B cell (primary cell): ENCODE measurements around the gene TMEM222. TPM values are rescaled to one million over a fixed set of nuclear protein-coding genes. Genes with fewer than 3 reads are reported as not detected.

ENCODE experiments used
- ATAC-seq: fragments of 200-7000 bp; cut with Tn5 transposase; one replicate; pipeline ENCODE4 v1.10.0; 2021; ENCODE audit warnings: low read depth, mild to moderate bottlenecking, moderate number of reproducible peaks, moderate library complexity
- CTCF ChIA-PET: fragments of 350-600 bp; sonication (Branson Sonifier 250); formaldehyde crosslinking; loops from one replicate; lab custom pipeline; 2021; ENCODE audit warnings: antibody characterized with exemption, inconsistent platforms; lab: Charles Lee
- POLR2A ChIA-PET: fragments of 350-600 bp; sonication (Branson Sonifier 250); formaldehyde crosslinking; loops from one replicate; lab custom pipeline; 2021; ENCODE audit warnings: antibody characterized with exemption; lab: Charles Lee
- DNase-seq: peaks from one replicate; pipeline ENCODE4 v3.0.0; 2013
- H2AFZ ChIP-seq: 2 replicates; pipeline ENCODE4 v1.6.1; 2012; ENCODE audit warnings: mild to moderate bottlenecking, low read depth, low read length; ENCODE audit not compliant: insufficient read depth, poor library complexity, severe bottlenecking
- H3K27ac ChIP-seq, 2 donors: 1 replicate in 1 of 2; 2 replicates in 1 of 2; pipeline ENCODE4 v1.5.1; 2012 to 2013; ENCODE audit warnings: low read length in 2 of 2, mild to moderate bottlenecking in 2 of 2, moderate library complexity in 1 of 2
- H3K27me3 ChIP-seq, 4 experiments: fragments of 200-600 bp in 1 of 4; sonication (generic) in 1 of 4; replicated peaks in 1 of 4; 1 replicate in 2 of 4; 2 replicates in 2 of 4; pipeline versions ENCODE4 v1.6.1 to v1.7.0; 2013 to 2016; ENCODE audit warnings: low read length in 3 of 4, mild to moderate bottlenecking in 2 of 4, mixed read lengths in 1 of 4, moderate library complexity in 1 of 4; ENCODE audit not compliant: insufficient read depth in 4 of 4, control insufficient read depth in 3 of 4; ENCODE audit errors: control extremely low read depth in 1 of 4
- H3K36me3 ChIP-seq, 2 experiments: replicated peaks in 1 of 2; 1 replicate in 1 of 2; 2 replicates in 1 of 2; pipeline versions ENCODE4 v1.6.1 to v1.7.1; 2013; ENCODE audit warnings: low read length in 1 of 2; ENCODE audit not compliant: insufficient read depth in 2 of 2, control insufficient read depth in 1 of 2; ENCODE audit errors: control extremely low read depth in 1 of 2, extremely low read depth in 1 of 2
- H3K4me1 ChIP-seq, 2 donors: fragments of 200-600 bp in 1 of 2; sonication (generic) in 1 of 2; 1 replicate in 1 of 2; 2 replicates in 1 of 2; pipeline versions ENCODE4 v1.5.1 to v1.6.1; 2013 to 2017; ENCODE audit warnings: low read length in 2 of 2; ENCODE audit not compliant: control insufficient read depth in 2 of 2, insufficient read depth in 2 of 2
- H3K4me2 ChIP-seq: replicated peaks from 2 replicates; pipeline ENCODE3; 2012; ENCODE audit warnings: mild to moderate bottlenecking, low read depth, low read length; ENCODE audit not compliant: poor library complexity, severe bottlenecking
- H3K4me3 ChIP-seq, 5 experiments: fragments of 200-600 bp in 1 of 5; sonication (generic) in 1 of 5; 1 replicate in 3 of 5; 2 replicates in 2 of 5; pipeline versions ENCODE4 v1.5.1 to v1.7.0; 2011 to 2016; ENCODE audit warnings: low read length in 4 of 5, mild to moderate bottlenecking in 4 of 5, low read depth in 2 of 5, control low read depth in 1 of 5, moderate library complexity in 1 of 5; ENCODE audit not compliant: insufficient read depth in 1 of 5; ENCODE audit errors: control extremely low read depth in 1 of 5, extremely low read depth in 1 of 5
- H3K79me2 ChIP-seq: fragments of 200-600 bp; sonication (generic); one replicate; pipeline ENCODE4 v1.6.0; 2016; ENCODE audit warnings: low read length; ENCODE audit not compliant: control insufficient read depth, insufficient read depth
- H3K9ac ChIP-seq: fragments of 200-600 bp; sonication (generic); 2 replicates; pipeline ENCODE4 v1.6.1; 2017; ENCODE audit warnings: mild to moderate bottlenecking, low read length, moderate library complexity
- H3K9me3 ChIP-seq, 3 donors: one replicate each; pipeline versions ENCODE4 v1.6.1 to v1.7.1; 2013; ENCODE audit warnings: low read length in 2 of 3; ENCODE audit not compliant: control insufficient read depth in 2 of 3, insufficient read depth in 1 of 3; ENCODE audit errors: control extremely low read depth in 1 of 3
- H4K20me1 ChIP-seq: 2 replicates; pipeline ENCODE4 v1.6.0; 2012; ENCODE audit warnings: mild to moderate bottlenecking, low read length; ENCODE audit not compliant: insufficient read depth, control insufficient read depth, poor library complexity, severe bottlenecking
- H3K27ac Mint-ChIP-seq: one replicate; pipeline ENCODE4 v1.8.0; 2021; ENCODE audit warnings: mixed read lengths
- H3K27me3 Mint-ChIP-seq: one replicate; pipeline ENCODE4 v1.8.0; 2021; ENCODE audit warnings: mixed read lengths
- H3K4me1 Mint-ChIP-seq: one replicate; pipeline ENCODE4 v1.8.0; 2021; ENCODE audit warnings: mixed read lengths
- H3K4me3 Mint-ChIP-seq: one replicate; pipeline ENCODE4 v1.8.0; 2021; ENCODE audit warnings: mixed read lengths
- H3K9me3 Mint-ChIP-seq: one replicate; pipeline ENCODE4 v1.8.0; 2022; ENCODE audit warnings: mixed read lengths; ENCODE audit not compliant: insufficient read depth
- CTCF ChIP-seq: fragments of 200-600 bp; IDR thresholded peaks from one replicate; pipeline ENCODE4 v1.8.0; 2022; ENCODE audit warnings: antibody characterized with exemption, mild to moderate bottlenecking
- EZH2 ChIP-seq: IDR thresholded peaks from 2 replicates; pipeline ENCODE4 v1.6.1; 2012; ENCODE audit warnings: borderline replicate concordance, low read depth, mild to moderate bottlenecking, moderate library complexity, low read length; ENCODE audit not compliant: insufficient read depth, poor library complexity, severe bottlenecking
- WGBS: methylation state at CpG from one replicate; pipeline ENCODE4 v1.1.5; 2013; ENCODE audit warnings: missing lambda C conversion rate; ENCODE audit not compliant: insufficient coverage; 5-methylcytosine and 5-hydroxymethylcytosine counted together
- intact Hi-C: fragments of 100-400 bp; cut with micrococcal nuclease; formaldehyde crosslinking; loops from one replicate; pipeline ENCODE4 v1.10.0; 2022
- polyA plus RNA-seq: library from polyadenylated mRNA; depleted of rRNA; stranded (reverse); fragments of >200 nt; gene quantifications from 2 replicates; pipeline ENCODE4 v1.2.3, GENCODE V29; 2012
- total RNA-seq, 2 donors: library from RNA; stranded (reverse); fragments of 120-200 nt in 1 of 2; gene quantifications; 1 replicate in 1 of 2; 2 replicates in 1 of 2; pipeline versions ENCODE4 v1.2.3 to v1.2.4, GENCODE V29; 2013 to 2022

TMEM222 gene
- total and polyA plus RNA-seq, 2 donors (not counting 1 experiment from before 2014, with no cell fraction given), result 44.2 to 80.9 TPM

- DNase-seq, result no peak
- H3K79me2 ChIP-seq, result peaks cover 66% of the 10 kb centered on the region
- peak overlapping the region; percentile 99 for H3K9ac ChIP-seq
- Mint-ChIP-seq H3K9me3 (no peaks in the 10 kb centered on the region), H3K27ac (peak overlapping the region; percentile 97), H3K4me3 (peak overlapping the region; percentile 98), H3K4me1 (peaks cover 54% of the 10 kb centered on the region), H3K27me3 (peaks cover 12% of the 10 kb centered on the region)
- H3K4me3 ChIP-seq, result peak overlapping the region; percentile 80 to 100 (median 98)
- 3% methylated on average over 4 of the region's 10 CpGs for WGBS
- peak overlapping the region; percentile 96 for H2AFZ ChIP-seq
- H3K27me3 ChIP-seq, result no peaks in the 10 kb centered on the region
- TF ChIP-seq EZH2 (no peak), CTCF (no peak)
- H3K27ac ChIP-seq, result peak overlapping the region; percentile 94
- H3K4me1 ChIP-seq, result peaks cover 17 to 25% of the 10 kb centered on the region in 2 donors
- no peak for ATAC-seq
- peaks cover 0 to 21% of the 10 kb centered on the region in 2 experiments for H3K36me3 ChIP-seq
- H4K20me1 ChIP-seq, result peaks cover 20% of the 10 kb centered on the region
- peak overlapping the region; percentile 98 for H3K4me2 ChIP-seq
- ChIA-PET CTCF (interaction anchor here (0.6 to 3.4 kb wide), 10 partner anchors 11 to 74 kb away, joined by 3 to 27 read pairs (median 4); partner anchors contain the start of genes MAP3K6 and SYTL1), POLR2A (interaction anchor here (0.6 to 1.1 kb wide), 3 partner anchors 10 to 288 kb away, joined by 4 to 6 read pairs (median 5); no protein-coding TSS in a partner anchor)
- intact Hi-C loops, result loop anchor here (1.0 to 5.0 kb wide), 7 partner anchors 19 to 403 kb away; partner anchors contain the start of genes AHDC1, FAM76A, MAP3K6 and SLC9A1
- no peaks in the 10 kb centered on the region for H3K9me3 ChIP-seq
These were observed 742 bp downstream of the TMEM222 start for GRCh38 chr1:27322569-27323240.

GRCh38 chr1:27325286-27325685 lies 3.3 kb downstream of the TMEM222 start:
- intact Hi-C loops, result no loop called here
- no peak for DNase-seq
- Mint-ChIP-seq H3K27me3 (peaks cover 4% of the 10 kb centered on the region), H3K4me1 (peaks cover 71% of the 10 kb centered on the region), H3K9me3 (no peaks in the 10 kb centered on the region), H3K4me3 (no peak overlapping the region), H3K27ac (no peak overlapping the region)
- peaks cover 24 to 36% of the 10 kb centered on the region in 2 donors for H3K4me1 ChIP-seq
- H3K4me3 ChIP-seq, result no peak overlapping the region
- H3K36me3 ChIP-seq, result peaks cover 0 to 37% of the 10 kb centered on the region in 2 experiments
- peaks cover 91% of the 10 kb centered on the region for H3K79me2 ChIP-seq
- H3K9ac ChIP-seq, result no peak overlapping the region
- H4K20me1 ChIP-seq, result peaks cover 39% of the 10 kb centered on the region
- TF ChIP-seq EZH2 (no peak), CTCF (no peak)
- whole genome bisulfite sequencing, result 95% methylated on average over 15 of the region's 15 CpGs
- H2AFZ ChIP-seq, result no peak overlapping the region
- ChIA-PET POLR2A (interaction anchor here (1.2 kb wide), 1 partner anchor 16 kb away, joined by 3 read pairs; the partner anchor contains the start of gene SYTL1), CTCF (interaction anchor here (1.0 to 2.9 kb wide), 3 partner anchors 28 to 70 kb away, joined by 3 to 16 read pairs (median 8); no protein-coding TSS in a partner anchor)
- H3K27me3 ChIP-seq, result no peaks in the 10 kb centered on the region
- no peak overlapping the region for H3K27ac ChIP-seq
- no peak for ATAC-seq
- no peaks in the 10 kb centered on the region for H3K9me3 ChIP-seq
- no peak overlapping the region for H3K4me2 ChIP-seq
